Caco-2 (cell line): ENCODE data around the gene CAMK2D. TPM values are rescaled to one million over a fixed set of nuclear protein-coding genes. Genes with fewer than 3 reads are reported as not detected.

ENCODE experiments used
- BruUV-seq: library from RNA; stranded (reverse); fragments of 400-500 nt; replicated peaks from 2 replicates; lab custom pipeline; 2021; lab: Mats Ljungman, UMichigan
- CTCF ChIA-PET: fragments of 300-600 bp; sonication (Branson Sonifier 250); formaldehyde crosslinking; loops from one replicate; lab custom pipeline; 2022; ENCODE audit warnings: antibody characterized with exemption; lab: Charles Lee
- POLR2A ChIA-PET: fragments of 300-600 bp; sonication (Branson Sonifier 250); formaldehyde crosslinking; loops from one replicate; lab custom pipeline; 2022; ENCODE audit warnings: antibody characterized with exemption; lab: Charles Lee
- DNase-seq, 2 experiments: peaks; one replicate each; pipeline versions ENCODE4 v3.0.0 to v3.0.0-alpha.2; 2020 to 2022
- H3K27me3 ChIP-seq: replicated peaks from 2 replicates; pipeline ENCODE4 v1.6.0; 2011; ENCODE audit warnings: low read length; ENCODE audit not compliant: control insufficient read depth, insufficient read depth
- H3K36me3 ChIP-seq: 2 replicates; pipeline ENCODE4 v1.5.1; 2011; ENCODE audit warnings: low read length; ENCODE audit not compliant: control insufficient read depth, insufficient read depth
- H3K4me1 ChIP-seq: fragments of 250-450 bp; sonication (Bioruptor Pico); 2 replicates; pipeline ENCODE4 v1.5.1; 2020; ENCODE audit warnings: mild to moderate bottlenecking
- H3K4me3 ChIP-seq: 2 replicates; pipeline ENCODE4 v1.5.1; 2011; ENCODE audit warnings: low read depth, mild to moderate bottlenecking, control low read depth, low read length
- H3K9me3 ChIP-seq: fragments of 250-450 bp; sonication (Bioruptor Pico); 2 replicates; pipeline ENCODE4 v1.5.1; 2020; ENCODE audit warnings: mild to moderate bottlenecking, moderate library complexity
- H3K27ac Mint-ChIP-seq: one replicate; pipeline ENCODE4 v1.8.0; 2022; ENCODE audit warnings: mixed read lengths; ENCODE audit not compliant: unreplicated experiment
- H3K27me3 Mint-ChIP-seq: one replicate; pipeline ENCODE4 v1.8.0; 2022; ENCODE audit warnings: mixed read lengths; ENCODE audit not compliant: insufficient read depth, unreplicated experiment
- H3K36me3 Mint-ChIP-seq: one replicate; pipeline ENCODE4 v1.8.0; 2022; ENCODE audit warnings: mild to moderate bottlenecking, mixed read lengths; ENCODE audit not compliant: insufficient read depth, unreplicated experiment
- H3K4me1 Mint-ChIP-seq: one replicate; pipeline ENCODE4 v1.8.0; 2022; ENCODE audit warnings: low read depth, mixed read lengths; ENCODE audit not compliant: unreplicated experiment
- H3K4me3 Mint-ChIP-seq: one replicate; pipeline ENCODE4 v1.8.0; 2022; ENCODE audit warnings: mild to moderate bottlenecking, moderate library complexity, mixed read lengths; ENCODE audit not compliant: unreplicated experiment
- H3K9me3 Mint-ChIP-seq: one replicate; pipeline ENCODE4 v1.8.0; 2022; ENCODE audit warnings: mixed read lengths; ENCODE audit not compliant: unreplicated experiment
- intact Hi-C: fragments of 100-400 bp; cut with micrococcal nuclease; formaldehyde crosslinking; loops from one replicate; pipeline ENCODE4 v1.10.0; 2022; ENCODE audit not compliant: unreplicated experiment
- total RNA-seq: library from RNA; stranded (reverse); gene quantifications from 2 replicates; pipeline ENCODE4 v1.2.3, GENCODE V29; 2022
- TF ChIP-seq, protein P1 (sequence below), 2 experiments: fragments of 200-600 bp in 1 of 2; IDR thresholded peaks; 1 replicate in 1 of 2; 2 replicates in 1 of 2; pipeline versions ENCODE4 v1.5.1 to v1.8.0; 2011 to 2022; ENCODE audit warnings: antibody characterized with exemption in 1 of 2, control low read depth in 1 of 2, inconsistent platforms in 1 of 2, low read depth in 1 of 2, low read length in 1 of 2, mild to moderate bottlenecking in 1 of 2, moderate library complexity in 1 of 2; ENCODE audit not compliant: insufficient read depth in 1 of 2, severe bottlenecking in 1 of 2, unreplicated experiment in 1 of 2

CAMK2D gene
- total RNA-seq, 1 experiment from 2014 or later, result 65.6 TPM

DNA sequence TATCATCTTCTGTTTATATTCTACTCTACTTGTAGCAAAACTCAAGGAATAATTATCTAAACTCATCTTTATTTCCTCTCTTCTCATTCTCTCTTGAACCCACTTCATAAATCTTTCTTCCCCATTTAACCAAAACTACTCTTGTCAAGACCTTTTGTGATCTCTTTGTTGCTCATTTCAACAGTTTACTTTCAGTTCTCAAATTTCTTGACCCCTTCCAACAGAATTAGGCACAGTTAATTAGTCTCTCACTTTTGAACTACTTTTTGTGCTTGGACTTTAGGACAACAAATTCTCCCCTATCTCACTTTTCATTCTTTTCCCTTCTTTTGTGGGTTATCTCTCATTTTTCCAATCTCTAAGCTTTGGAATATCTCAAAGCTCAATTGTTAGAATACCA is 27.4 kb upstream of the CAMK2D start:
- H3K27ac Mint-ChIP-seq, result no peak overlapping the region
- Histone ChIP-seq H3K4me1 (no peaks in the 10 kb centered on the region), H3K9me3 (0 out of 2 replicates have a peak, but pooled peaks cover 6% of the 10 kb centered on the region), H3K36me3 (no peaks in the 10 kb centered on the region), H3K4me3 (no peak overlapping the region), H3K27me3 (no peaks in the 10 kb centered on the region)
- no peak overlapping the region for H3K4me3 Mint-ChIP-seq
- H3K27me3 Mint-ChIP-seq, result no peaks in the 10 kb centered on the region
- H3K4me1 Mint-ChIP-seq, result no peaks in the 10 kb centered on the region
- intact Hi-C loops, result no loop called here
- ChIA-PET CTCF (no interaction called here), POLR2A (no interaction called here)
- no peaks in the 10 kb centered on the region for H3K36me3 Mint-ChIP-seq
- DNase-seq, result no peak
- H3K9me3 Mint-ChIP-seq, result peaks cover 27% of the 10 kb centered on the region
- TF ChIP-seq, protein P1, sequence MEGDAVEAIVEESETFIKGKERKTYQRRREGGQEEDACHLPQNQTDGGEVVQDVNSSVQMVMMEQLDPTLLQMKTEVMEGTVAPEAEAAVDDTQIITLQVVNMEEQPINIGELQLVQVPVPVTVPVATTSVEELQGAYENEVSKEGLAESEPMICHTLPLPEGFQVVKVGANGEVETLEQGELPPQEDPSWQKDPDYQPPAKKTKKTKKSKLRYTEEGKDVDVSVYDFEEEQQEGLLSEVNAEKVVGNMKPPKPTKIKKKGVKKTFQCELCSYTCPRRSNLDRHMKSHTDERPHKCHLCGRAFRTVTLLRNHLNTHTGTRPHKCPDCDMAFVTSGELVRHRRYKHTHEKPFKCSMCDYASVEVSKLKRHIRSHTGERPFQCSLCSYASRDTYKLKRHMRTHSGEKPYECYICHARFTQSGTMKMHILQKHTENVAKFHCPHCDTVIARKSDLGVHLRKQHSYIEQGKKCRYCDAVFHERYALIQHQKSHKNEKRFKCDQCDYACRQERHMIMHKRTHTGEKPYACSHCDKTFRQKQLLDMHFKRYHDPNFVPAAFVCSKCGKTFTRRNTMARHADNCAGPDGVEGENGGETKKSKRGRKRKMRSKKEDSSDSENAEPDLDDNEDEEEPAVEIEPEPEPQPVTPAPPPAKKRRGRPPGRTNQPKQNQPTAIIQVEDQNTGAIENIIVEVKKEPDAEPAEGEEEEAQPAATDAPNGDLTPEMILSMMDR (IDR thresholded peaks at IDR 0.05; ENCODE audit: insufficient read depth in 1 of 2, low read depth in 1 of 2, low read length in 1 of 2, severe bottlenecking in 1 of 2, unreplicated experiment in 1 of 2), result no peak
- no TSS peak for BruUV-seq

DNA sequence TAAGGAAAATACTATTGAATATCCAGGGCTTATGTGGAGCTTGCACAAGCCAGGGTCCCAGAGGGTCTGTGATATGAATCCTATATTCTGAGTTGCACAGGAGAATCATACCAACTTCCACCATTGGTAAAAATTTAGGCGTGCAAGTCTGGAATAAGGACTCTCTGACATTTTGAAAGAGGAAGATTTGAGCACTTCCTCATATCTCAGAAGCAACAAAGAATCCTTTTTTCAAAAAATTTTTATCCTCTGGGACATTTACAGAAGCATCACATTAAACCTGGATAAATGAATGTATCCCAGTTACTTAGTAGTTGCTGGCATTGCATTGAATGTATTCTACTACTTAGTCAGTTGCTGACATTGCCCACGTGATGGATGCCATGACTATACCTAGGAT is 24.2 kb upstream of the CAMK2D start:
- Mint-ChIP-seq H3K9me3 (peaks cover 9% of the 10 kb centered on the region), H3K4me3 (no peak overlapping the region), H3K27ac (no peak overlapping the region), H3K36me3 (no peaks in the 10 kb centered on the region), H3K27me3 (no peaks in the 10 kb centered on the region), H3K4me1 (no peaks in the 10 kb centered on the region)
- no peaks in the 10 kb centered on the region; the same call in 1 of the 2 replicates for H3K9me3 ChIP-seq
- intact Hi-C loops, result no loop called here
- TF ChIP-seq, protein P1 (IDR thresholded peaks at IDR 0.05; ENCODE audit: insufficient read depth in 1 of 2, low read depth in 1 of 2, low read length in 1 of 2, severe bottlenecking in 1 of 2, unreplicated experiment in 1 of 2), result no peak
- POLR2A ChIA-PET, result no interaction called here
- no peak for DNase-seq
- H3K36me3 ChIP-seq, result no peaks in the 10 kb centered on the region
- no peaks in the 10 kb centered on the region for H3K4me1 ChIP-seq
- H3K4me3 ChIP-seq, result no peak overlapping the region
- no TSS peak for BruUV-seq
- H3K27me3 ChIP-seq, result no peaks in the 10 kb centered on the region
- CTCF ChIA-PET, result no interaction called here

DNA sequence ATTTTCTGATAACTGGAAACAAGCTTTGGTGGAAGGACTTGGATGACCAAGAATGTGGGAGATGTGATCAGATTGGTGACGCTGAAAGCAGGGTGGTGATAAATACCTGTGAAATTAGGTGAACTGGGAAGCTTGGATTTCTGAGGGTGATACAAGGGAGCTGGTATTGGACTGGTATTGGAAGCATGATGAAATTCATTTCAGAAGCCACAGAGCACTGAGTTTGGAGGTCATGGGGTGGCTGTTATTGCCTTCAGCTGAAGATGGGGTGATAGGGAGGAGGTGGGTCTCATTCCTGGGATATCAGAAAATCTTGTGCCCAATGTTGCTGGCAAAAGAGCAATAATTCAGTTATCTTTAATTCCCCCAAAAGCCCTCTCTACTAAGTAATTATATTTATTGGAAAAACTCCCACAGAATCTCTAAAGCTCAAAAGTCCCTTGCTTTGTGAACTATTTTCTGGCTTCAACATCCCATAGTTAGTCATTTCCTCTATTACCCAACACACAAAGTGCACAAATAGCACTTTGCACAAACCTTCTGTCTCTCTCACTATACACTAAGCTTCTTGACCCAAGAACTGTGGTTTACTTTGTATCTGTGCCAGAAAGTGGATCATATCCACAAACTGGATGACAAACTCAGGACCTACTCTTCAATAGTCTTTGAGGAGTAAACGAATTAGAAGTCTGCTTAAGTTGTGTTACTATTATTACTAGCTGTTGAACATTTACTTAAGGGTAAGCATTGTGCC is 23.1 kb upstream of the CAMK2D start:
- Mint-ChIP-seq H3K4me1 (no peaks in the 10 kb centered on the region), H3K9me3 (peaks cover 9% of the 10 kb centered on the region), H3K27ac (no peak overlapping the region), H3K4me3 (no peak overlapping the region), H3K27me3 (no peaks in the 10 kb centered on the region), H3K36me3 (no peaks in the 10 kb centered on the region)
- TF ChIP-seq, protein P1 (IDR thresholded peaks at IDR 0.05; ENCODE audit: insufficient read depth in 1 of 2, low read depth in 1 of 2, low read length in 1 of 2, severe bottlenecking in 1 of 2, unreplicated experiment in 1 of 2), result no peak
- Histone ChIP-seq H3K4me3 (no peak overlapping the region), H3K36me3 (no peaks in the 10 kb centered on the region), H3K9me3 (no peaks in the 10 kb centered on the region; the same call in 1 of the 2 replicates), H3K4me1 (no peaks in the 10 kb centered on the region), H3K27me3 (no peaks in the 10 kb centered on the region)
- intact Hi-C loops, result loop anchor here (5.0 kb wide), 1 partner anchor 598 kb away; no protein-coding TSS in a partner anchor
- ChIA-PET POLR2A (no interaction called here), CTCF (interaction anchor here (0.6 kb wide), 1 partner anchor 747 kb away, joined by 3 read pairs; no protein-coding TSS in a partner anchor)
- no peak for DNase-seq
- BruUV-seq, result no TSS peak
